ENCODE data around the gene ROM1.

Gene ROM1

DNA sequence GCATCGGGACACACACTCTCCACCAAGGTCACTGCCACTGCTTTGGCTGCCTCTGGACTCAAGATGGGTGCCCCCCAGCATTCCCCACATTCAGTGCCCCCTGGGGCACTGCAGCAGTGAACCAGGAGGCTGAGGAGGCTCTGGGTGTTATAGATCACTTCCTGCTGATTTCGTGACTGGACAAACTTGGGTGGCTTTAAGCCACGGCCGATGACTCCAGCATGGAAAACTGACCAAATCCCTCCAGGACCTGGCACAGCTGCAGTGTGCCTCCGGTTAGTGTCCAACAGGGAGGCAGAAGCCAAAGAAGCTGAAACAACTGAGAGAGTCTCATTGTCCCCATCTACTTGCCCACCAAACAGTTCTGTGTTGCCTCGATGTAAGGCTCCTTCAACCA is 34.5 kb downstream of the ROM1 start:
- Histone ChIP-seq H3K27ac (ENCODE audit: low read depth, low read length, poor library complexity, severe bottlenecking) (peak overlapping the region; percentile 21), H3K9ac (ENCODE audit: low read length) (no peak overlapping the region), H3F3A (ENCODE audit: insufficient read depth, low read length) (no peaks in the 10 kb centered on the region), H2AFZ (ENCODE audit: low read length) (no peak overlapping the region), H3K79me2 (ENCODE audit: insufficient read depth, low read length) (peaks cover 41% of the 10 kb centered on the region), H3K4me1 (ENCODE audit: insufficient read depth, low read length, severe bottlenecking) (peaks cover 34% of the 10 kb centered on the region), H4K20me1 (ENCODE audit: insufficient read depth, low read length) (no peaks in the 10 kb centered on the region), H3K9me2 (ENCODE audit: low read depth, low read length) (no peaks in the 10 kb centered on the region), H3K9me3 (ENCODE audit: low read length) (no peaks in the 10 kb centered on the region), H3K27me3 (ENCODE audit: insufficient read depth, low read length) (no peaks in the 10 kb centered on the region), H3K4me2 (ENCODE audit: low read length) (peak overlapping the region; percentile 52; the same call in 1 of the 2 replicates), H3K4me3 (ENCODE audit: low read depth, low read length, poor library complexity, severe bottlenecking) (no peak overlapping the region), H3K36me3 (ENCODE audit: insufficient read depth, low read length) (peaks cover 55% of the 10 kb centered on the region)
- TF ChIP-seq, protein P1, sequence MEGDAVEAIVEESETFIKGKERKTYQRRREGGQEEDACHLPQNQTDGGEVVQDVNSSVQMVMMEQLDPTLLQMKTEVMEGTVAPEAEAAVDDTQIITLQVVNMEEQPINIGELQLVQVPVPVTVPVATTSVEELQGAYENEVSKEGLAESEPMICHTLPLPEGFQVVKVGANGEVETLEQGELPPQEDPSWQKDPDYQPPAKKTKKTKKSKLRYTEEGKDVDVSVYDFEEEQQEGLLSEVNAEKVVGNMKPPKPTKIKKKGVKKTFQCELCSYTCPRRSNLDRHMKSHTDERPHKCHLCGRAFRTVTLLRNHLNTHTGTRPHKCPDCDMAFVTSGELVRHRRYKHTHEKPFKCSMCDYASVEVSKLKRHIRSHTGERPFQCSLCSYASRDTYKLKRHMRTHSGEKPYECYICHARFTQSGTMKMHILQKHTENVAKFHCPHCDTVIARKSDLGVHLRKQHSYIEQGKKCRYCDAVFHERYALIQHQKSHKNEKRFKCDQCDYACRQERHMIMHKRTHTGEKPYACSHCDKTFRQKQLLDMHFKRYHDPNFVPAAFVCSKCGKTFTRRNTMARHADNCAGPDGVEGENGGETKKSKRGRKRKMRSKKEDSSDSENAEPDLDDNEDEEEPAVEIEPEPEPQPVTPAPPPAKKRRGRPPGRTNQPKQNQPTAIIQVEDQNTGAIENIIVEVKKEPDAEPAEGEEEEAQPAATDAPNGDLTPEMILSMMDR (IDR thresholded peaks at IDR 0.05; ENCODE audit: low read length): no peak
- no peak for TF ChIP-seq EZH2 (IDR thresholded peaks at IDR 0.05; ENCODE audit: borderline replicate concordance, low read length)

DNA sequence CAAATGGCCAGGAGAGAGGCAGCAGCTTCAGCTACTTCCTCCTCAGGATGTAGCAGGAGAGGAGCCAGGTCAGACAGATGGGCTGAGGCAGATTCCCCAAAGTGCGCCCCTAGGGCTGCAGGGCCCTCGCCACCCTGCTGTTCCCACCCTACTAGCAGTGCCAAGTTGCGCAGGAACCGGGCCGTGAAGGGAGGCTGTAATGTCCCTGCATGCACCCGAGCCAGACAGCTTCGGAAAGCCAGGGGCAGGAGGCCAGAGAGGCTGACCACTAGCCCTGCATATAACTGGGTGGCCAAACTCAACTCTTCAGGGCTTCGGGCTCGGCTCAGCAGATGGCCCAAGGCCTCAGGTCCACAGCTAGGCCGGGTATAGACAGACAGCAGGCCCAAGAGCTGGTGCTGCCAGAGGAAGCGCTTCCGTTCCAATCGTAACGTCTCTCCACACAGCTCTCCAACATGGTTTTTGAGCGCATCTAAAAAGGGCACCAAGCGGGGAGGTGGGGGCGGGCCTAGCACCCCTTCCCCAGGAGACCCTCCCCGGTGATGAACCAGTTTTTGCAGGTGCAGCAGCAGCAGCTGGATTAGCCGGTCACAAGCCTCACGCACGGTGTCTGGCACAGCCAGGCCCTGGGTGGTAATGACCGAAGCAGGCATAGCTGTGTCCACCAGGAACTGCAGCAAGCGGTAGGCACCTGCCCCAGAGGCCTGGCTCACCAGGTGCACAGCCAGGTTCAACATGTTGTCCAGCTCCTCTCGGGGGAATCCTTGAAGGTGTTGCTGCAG is 35.3 kb downstream of the ROM1 start:
- H3K27me3 ChIP-seq (ENCODE audit: insufficient read depth, low read length): no peaks in the 10 kb centered on the region
- no peaks in the 10 kb centered on the region for H3K9me3 ChIP-seq (ENCODE audit: low read length)
- TF ChIP-seq, protein P1 (IDR thresholded peaks at IDR 0.05; ENCODE audit: low read length): no peak
- TF ChIP-seq EZH2 (IDR thresholded peaks at IDR 0.05; ENCODE audit: borderline replicate concordance, low read length): no peak
- H3F3A ChIP-seq (ENCODE audit: insufficient read depth, low read length): no peaks in the 10 kb centered on the region
- no peak overlapping the region for H3K4me3 ChIP-seq (ENCODE audit: low read depth, low read length, poor library complexity, severe bottlenecking)
- H3K9me2 ChIP-seq (ENCODE audit: low read depth, low read length): no peaks in the 10 kb centered on the region
- H4K20me1 ChIP-seq (ENCODE audit: insufficient read depth, low read length): no peaks in the 10 kb centered on the region
- H3K27ac ChIP-seq (ENCODE audit: low read depth, low read length, poor library complexity, severe bottlenecking): peak overlapping the region; percentile 21
- H2AFZ ChIP-seq (ENCODE audit: low read length): no peak overlapping the region
- no peak overlapping the region for H3K9ac ChIP-seq (ENCODE audit: low read length)
- no peak overlapping the region for H3K4me2 ChIP-seq (ENCODE audit: low read length)
- peaks cover 34% of the 10 kb centered on the region for H3K4me1 ChIP-seq (ENCODE audit: insufficient read depth, low read length, severe bottlenecking)
- H3K36me3 ChIP-seq (ENCODE audit: insufficient read depth, low read length): peaks cover 48% of the 10 kb centered on the region
- H3K79me2 ChIP-seq (ENCODE audit: insufficient read depth, low read length): peaks cover 40% of the 10 kb centered on the region

DNA sequence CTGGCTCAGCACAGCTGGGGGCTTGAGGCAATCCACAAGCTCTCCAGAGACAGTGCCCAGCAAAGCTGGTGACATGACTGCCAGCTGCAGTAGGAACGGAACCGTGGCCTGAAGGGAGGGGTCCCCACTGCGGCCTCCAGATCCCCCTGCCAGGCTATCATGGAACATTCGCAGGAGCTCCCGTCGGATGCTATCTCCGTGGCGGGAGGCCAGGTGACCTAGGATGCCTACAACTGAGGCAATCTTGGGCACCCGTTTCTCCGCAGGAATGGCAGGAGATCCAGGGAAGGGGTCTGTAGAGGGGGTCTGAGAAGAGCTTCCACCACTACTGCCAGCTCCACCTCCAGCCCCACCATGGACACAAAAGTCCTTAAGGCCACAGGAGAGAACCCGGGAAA is 35.9 kb downstream of the ROM1 start:
- Histone ChIP-seq H3K36me3 (ENCODE audit: insufficient read depth, low read length) (peaks cover 43% of the 10 kb centered on the region), H2AFZ (ENCODE audit: low read length) (no peak overlapping the region), H3K4me2 (ENCODE audit: low read length) (no peak overlapping the region), H3K27ac (ENCODE audit: low read depth, low read length, poor library complexity, severe bottlenecking) (no peak overlapping the region), H3K9me3 (ENCODE audit: low read length) (no peaks in the 10 kb centered on the region), H3K9ac (ENCODE audit: low read length) (no peak overlapping the region), H4K20me1 (ENCODE audit: insufficient read depth, low read length) (no peaks in the 10 kb centered on the region), H3K9me2 (ENCODE audit: low read depth, low read length) (no peaks in the 10 kb centered on the region), H3F3A (ENCODE audit: insufficient read depth, low read length) (no peaks in the 10 kb centered on the region), H3K4me1 (ENCODE audit: insufficient read depth, low read length, severe bottlenecking) (peaks cover 37% of the 10 kb centered on the region), H3K27me3 (ENCODE audit: insufficient read depth, low read length) (no peaks in the 10 kb centered on the region), H3K79me2 (ENCODE audit: insufficient read depth, low read length) (peaks cover 36% of the 10 kb centered on the region), H3K4me3 (ENCODE audit: low read depth, low read length, poor library complexity, severe bottlenecking) (no peak overlapping the region)
- no peak for TF ChIP-seq EZH2 (IDR thresholded peaks at IDR 0.05; ENCODE audit: borderline replicate concordance, low read length)
- TF ChIP-seq, protein P1 (IDR thresholded peaks at IDR 0.05; ENCODE audit: low read length): no peak
